CD4-positive, alpha-beta T cell treated with Interleukin-4 for 4 hours (primary cell): ENCODE measurements around the gene EPS8L1.
A peak's percentile ranks its signal among the peaks of the same experiment; 100 is the strongest.

Experiments
- DNase-seq: peaks from one replicate; pipeline ENCODE4 v3.0.0-alpha.2; 2020

The EPS8L1 gene

GRCh38 chr19:55080968-55081769 lies 5.5 kb downstream of the EPS8L1 start:
- DNase-seq = peak; percentile 86

GRCh38 chr19:55081770-55082019 lies 6.0 kb downstream of the EPS8L1 start:
- DNase-seq = no peak

GRCh38 chr19:55082020-55082851 lies 6.6 kb downstream of the EPS8L1 start:
- peak; percentile 28 for DNase-seq

- DNase-seq = no peak
Measured at GRCh38 chr19:55083004-55083850, 7.6 kb downstream of the EPS8L1 start.

- no peak for DNase-seq
Measured at GRCh38 chr19:55084416-55084815, 8.7 kb downstream of the EPS8L1 start.

- DNase-seq = no peak
Measured at GRCh38 chr19:55085923-55086715, 10.4 kb downstream of the EPS8L1 start.

- DNase-seq = peak; percentile 29
Measured at GRCh38 chr19:55086730-55087541, 11.3 kb downstream of the EPS8L1 start.

- DNase-seq = no peak
Measured at GRCh38 chr19:55087542-55087901, 11.9 kb downstream of the EPS8L1 start.

- no peak for DNase-seq
Measured at GRCh38 chr19:55088021-55088451, 12.4 kb downstream of the EPS8L1 start.

- peak; percentile 62 for DNase-seq
Measured at GRCh38 chr19:55088543-55089341, 13.1 kb downstream of the EPS8L1 start.

GRCh38 chr19:55089342-55089944 lies 13.8 kb downstream of the EPS8L1 start:
- no peak for DNase-seq

GRCh38 chr19:55090564-55090963 lies 14.9 kb downstream of the EPS8L1 start:
- no peak for DNase-seq

GRCh38 chr19:55091126-55091910 lies 15.6 kb downstream of the EPS8L1 start:
- DNase-seq = no peak

- no peak for DNase-seq
Measured at GRCh38 chr19:55091955-55092354, 16.3 kb downstream of the EPS8L1 start.

- DNase-seq = no peak
Measured at GRCh38 chr19:55092423-55093318, 17.0 kb downstream of the EPS8L1 start.

GRCh38 chr19:55094456-55095259 lies 19.0 kb downstream of the EPS8L1 start:
- no peak for DNase-seq

GRCh38 chr19:55095260-55096060 lies 19.8 kb downstream of the EPS8L1 start:
- no peak for DNase-seq
